HL-60 (cell line): ENCODE measurements around the gene LRRTM4.

Experiments used
- DNase-seq, 2 experiments: peaks; one replicate each; pipeline ENCODE4 v3.0.0-alpha.2; 2010 to 2020; ENCODE audit warnings: low read depth in 1 of 2, low spot score in 1 of 2
- H3K27ac ChIP-seq: fragments of 250-450 bp; sonication (Bioruptor Pico); replicated peaks from 2 replicates; pipeline ENCODE4 v1.5.1; 2020; ENCODE audit warnings: mild to moderate bottlenecking, moderate library complexity
- H3K27me3 ChIP-seq: fragments of 250-450 bp; sonication (Bioruptor Pico); 2 replicates; pipeline ENCODE4 v1.5.1; 2021; ENCODE audit warnings: mild to moderate bottlenecking, moderate library complexity; ENCODE audit not compliant: insufficient read depth, poor library complexity, severe bottlenecking
- H3K4me3 ChIP-seq: replicated peaks from 2 replicates; pipeline ENCODE4 v1.5.1; 2011; ENCODE audit warnings: mild to moderate bottlenecking, control low read depth, low read length; ENCODE audit not compliant: insufficient read depth
- GABPA ChIP-seq: IDR thresholded peaks from 2 replicates; pipeline ENCODE4 v1.6.1; 2012; ENCODE audit warnings: low read depth
- POLR2AphosphoS5 ChIP-seq: IDR thresholded peaks from 2 replicates; pipeline ENCODE4 v1.6.1; 2012; ENCODE audit warnings: low read depth
- SPI1 ChIP-seq: IDR thresholded peaks from 2 replicates; pipeline ENCODE4 v1.6.1; 2012; ENCODE audit warnings: low read depth, mild to moderate bottlenecking, borderline replicate concordance
- TF ChIP-seq, protein P1 (sequence below): IDR thresholded peaks from one replicate; pipeline ENCODE4 v1.5.1; 2011; ENCODE audit warnings: low read length, control low read depth, inconsistent platforms; ENCODE audit not compliant: insufficient read depth
- TF ChIP-seq, protein P2 (sequence below): IDR thresholded peaks from 2 replicates; pipeline ENCODE4 v1.6.1; 2012; ENCODE audit warnings: low read depth; ENCODE audit not compliant: insufficient replicate concordance

LRRTM4 gene

GRCh38 chr2:77105008-77105407, 417.2 kb downstream of the LRRTM4 start:
- H3K27me3 ChIP-seq, result no peaks in the 10 kb centered on the region
- H3K27ac ChIP-seq, result no peak overlapping the region
- DNase-seq, result no peak
- H3K4me3 ChIP-seq, result no peak overlapping the region
- TF ChIP-seq SPI1, result no peak
- no peak for TF ChIP-seq GABPA
- TF ChIP-seq, protein P1, sequence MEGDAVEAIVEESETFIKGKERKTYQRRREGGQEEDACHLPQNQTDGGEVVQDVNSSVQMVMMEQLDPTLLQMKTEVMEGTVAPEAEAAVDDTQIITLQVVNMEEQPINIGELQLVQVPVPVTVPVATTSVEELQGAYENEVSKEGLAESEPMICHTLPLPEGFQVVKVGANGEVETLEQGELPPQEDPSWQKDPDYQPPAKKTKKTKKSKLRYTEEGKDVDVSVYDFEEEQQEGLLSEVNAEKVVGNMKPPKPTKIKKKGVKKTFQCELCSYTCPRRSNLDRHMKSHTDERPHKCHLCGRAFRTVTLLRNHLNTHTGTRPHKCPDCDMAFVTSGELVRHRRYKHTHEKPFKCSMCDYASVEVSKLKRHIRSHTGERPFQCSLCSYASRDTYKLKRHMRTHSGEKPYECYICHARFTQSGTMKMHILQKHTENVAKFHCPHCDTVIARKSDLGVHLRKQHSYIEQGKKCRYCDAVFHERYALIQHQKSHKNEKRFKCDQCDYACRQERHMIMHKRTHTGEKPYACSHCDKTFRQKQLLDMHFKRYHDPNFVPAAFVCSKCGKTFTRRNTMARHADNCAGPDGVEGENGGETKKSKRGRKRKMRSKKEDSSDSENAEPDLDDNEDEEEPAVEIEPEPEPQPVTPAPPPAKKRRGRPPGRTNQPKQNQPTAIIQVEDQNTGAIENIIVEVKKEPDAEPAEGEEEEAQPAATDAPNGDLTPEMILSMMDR, result no peak
- TF ChIP-seq, protein P2, sequence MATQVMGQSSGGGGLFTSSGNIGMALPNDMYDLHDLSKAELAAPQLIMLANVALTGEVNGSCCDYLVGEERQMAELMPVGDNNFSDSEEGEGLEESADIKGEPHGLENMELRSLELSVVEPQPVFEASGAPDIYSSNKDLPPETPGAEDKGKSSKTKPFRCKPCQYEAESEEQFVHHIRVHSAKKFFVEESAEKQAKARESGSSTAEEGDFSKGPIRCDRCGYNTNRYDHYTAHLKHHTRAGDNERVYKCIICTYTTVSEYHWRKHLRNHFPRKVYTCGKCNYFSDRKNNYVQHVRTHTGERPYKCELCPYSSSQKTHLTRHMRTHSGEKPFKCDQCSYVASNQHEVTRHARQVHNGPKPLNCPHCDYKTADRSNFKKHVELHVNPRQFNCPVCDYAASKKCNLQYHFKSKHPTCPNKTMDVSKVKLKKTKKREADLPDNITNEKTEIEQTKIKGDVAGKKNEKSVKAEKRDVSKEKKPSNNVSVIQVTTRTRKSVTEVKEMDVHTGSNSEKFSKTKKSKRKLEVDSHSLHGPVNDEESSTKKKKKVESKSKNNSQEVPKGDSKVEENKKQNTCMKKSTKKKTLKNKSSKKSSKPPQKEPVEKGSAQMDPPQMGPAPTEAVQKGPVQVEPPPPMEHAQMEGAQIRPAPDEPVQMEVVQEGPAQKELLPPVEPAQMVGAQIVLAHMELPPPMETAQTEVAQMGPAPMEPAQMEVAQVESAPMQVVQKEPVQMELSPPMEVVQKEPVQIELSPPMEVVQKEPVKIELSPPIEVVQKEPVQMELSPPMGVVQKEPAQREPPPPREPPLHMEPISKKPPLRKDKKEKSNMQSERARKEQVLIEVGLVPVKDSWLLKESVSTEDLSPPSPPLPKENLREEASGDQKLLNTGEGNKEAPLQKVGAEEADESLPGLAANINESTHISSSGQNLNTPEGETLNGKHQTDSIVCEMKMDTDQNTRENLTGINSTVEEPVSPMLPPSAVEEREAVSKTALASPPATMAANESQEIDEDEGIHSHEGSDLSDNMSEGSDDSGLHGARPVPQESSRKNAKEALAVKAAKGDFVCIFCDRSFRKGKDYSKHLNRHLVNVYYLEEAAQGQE, result no peak
- TF ChIP-seq POLR2AphosphoS5, result no peak

GRCh38 chr2:77104554-77104953, 417.6 kb downstream of the LRRTM4 start:
- no peak for TF ChIP-seq POLR2AphosphoS5
- no peak for TF ChIP-seq GABPA
- TF ChIP-seq, protein P1, result no peak
- no peak for TF ChIP-seq SPI1
- TF ChIP-seq, protein P2, result no peak
- H3K27ac ChIP-seq, result no peak overlapping the region
- H3K4me3 ChIP-seq, result no peak overlapping the region
- DNase-seq, result no peak
- no peaks in the 10 kb centered on the region for H3K27me3 ChIP-seq

- TF ChIP-seq SPI1 (no peak), POLR2AphosphoS5 (no peak), GABPA (no peak)
- TF ChIP-seq, protein P1, result no peak
- TF ChIP-seq, protein P2, result no peak
- Histone ChIP-seq H3K27me3 (no peaks in the 10 kb centered on the region), H3K27ac (no peak overlapping the region), H3K4me3 (no peak overlapping the region)
- DNase-seq, result no peak
These were observed 419.2 kb downstream of the LRRTM4 start for GRCh38 chr2:77102927-77103326.
